ENCODE results near the gene CFAP70. TPM values are rescaled to one million over a fixed set of nuclear protein-coding genes. Genes with fewer than 3 reads are reported as not detected.

Gene CFAP70
- total RNA-seq, 2 experiments from 2014 or later, result 0.51 to 0.59 TPM

- CTCF ChIA-PET, result interaction anchor here (0.6 kb wide), 2 partner anchors 420 to 750 kb away, joined by 3 to 4 read pairs; no protein-coding TSS in a partner anchor
- Mint-ChIP-seq H3K9me3 (no peaks in the 10 kb centered on the region), H3K27ac (no peak overlapping the region), H3K36me3 (ENCODE audit: low read depth) (no peaks in the 10 kb centered on the region), H3K4me1 (ENCODE audit: low read depth) (peaks cover 3% of the 10 kb centered on the region), H3K4me3 (no peak overlapping the region), H3K27me3 (no peaks in the 10 kb centered on the region)
- DNase-seq (no peak), ATAC-seq (peak; percentile 49)
- POLR2A ChIA-PET, result interaction anchor here (0.9 to 1.9 kb wide), 3 partner anchors 9 to 21 kb away, joined by 3 to 5 read pairs (median 4); partner anchors contain the start of gene DNAJC9
- TF ChIP-seq CTCF (IDR thresholded peaks at IDR 0.05), result no peak
- intact Hi-C loops (cut with micrococcal nuclease), result no loop called here
These were observed 133.1 kb downstream of the CFAP70 start for GRCh38 chr10:73225518-73225917.

- DNase-seq (no peak), ATAC-seq (no peak)
- no peaks in the 10 kb centered on the region for H3K27me3 Mint-ChIP-seq
- intact Hi-C loops (cut with micrococcal nuclease), result no loop called here
- CTCF ChIA-PET, result interaction anchor here (1.0 kb wide), 1 partner anchor 62 kb away, joined by 3 read pairs; no protein-coding TSS in a partner anchor
- H3K36me3 Mint-ChIP-seq (ENCODE audit: low read depth), result peaks cover 18% of the 10 kb centered on the region
- no peaks in the 10 kb centered on the region for H3K9me3 Mint-ChIP-seq
- no peak for TF ChIP-seq CTCF (IDR thresholded peaks at IDR 0.05)
- POLR2A ChIA-PET, result no interaction called here
- H3K4me1 Mint-ChIP-seq (ENCODE audit: low read depth), result peaks cover 3% of the 10 kb centered on the region
- no peak overlapping the region for H3K4me3 Mint-ChIP-seq
- no peak overlapping the region for H3K27ac Mint-ChIP-seq
These were observed 137.7 kb downstream of the CFAP70 start for GRCh38 chr10:73220989-73221388.

GRCh38 chr10:73219384-73219783 is 139.3 kb downstream of the CFAP70 start:
- CTCF ChIA-PET, result interaction anchor here (1.4 to 1.9 kb wide), 2 partner anchors 9 to 17 kb away, joined by 4 to 5 read pairs; no protein-coding TSS in a partner anchor
- Mint-ChIP-seq H3K36me3 (ENCODE audit: low read depth) (peaks cover 24% of the 10 kb centered on the region), H3K4me1 (ENCODE audit: low read depth) (no peaks in the 10 kb centered on the region), H3K27ac (no peak overlapping the region), H3K9me3 (no peaks in the 10 kb centered on the region), H3K4me3 (no peak overlapping the region), H3K27me3 (no peaks in the 10 kb centered on the region)
- intact Hi-C loops (cut with micrococcal nuclease), result no loop called here
- ATAC-seq (no peak), DNase-seq (no peak)
- TF ChIP-seq CTCF (IDR thresholded peaks at IDR 0.05), result no peak
- POLR2A ChIA-PET, result no interaction called here

GRCh38 chr10:73218431-73219191 is 140.1 kb downstream of the CFAP70 start:
- ChIA-PET POLR2A (interaction anchor here (0.9 to 1.2 kb wide), 2 partner anchors 9 to 35 kb away, joined by 3 to 4 read pairs; no protein-coding TSS in a partner anchor), CTCF (interaction anchor here (1.4 to 2.2 kb wide), 4 partner anchors 8 to 16 kb away, joined by 3 to 6 read pairs (median 4); no protein-coding TSS in a partner anchor)
- H3K36me3 Mint-ChIP-seq (ENCODE audit: low read depth), result peaks cover 30% of the 10 kb centered on the region
- ATAC-seq (no peak), DNase-seq (no peak)
- TF ChIP-seq CTCF (IDR thresholded peaks at IDR 0.05), result peak; percentile 45
- H3K9me3 Mint-ChIP-seq, result no peaks in the 10 kb centered on the region
- no peak overlapping the region for H3K27ac Mint-ChIP-seq
- intact Hi-C loops (cut with micrococcal nuclease), result no loop called here
- no peak overlapping the region for H3K4me3 Mint-ChIP-seq
- no peaks in the 10 kb centered on the region for H3K4me1 Mint-ChIP-seq (ENCODE audit: low read depth)
- H3K27me3 Mint-ChIP-seq, result no peaks in the 10 kb centered on the region

GRCh38 chr10:73217628-73218027 is 141.0 kb downstream of the CFAP70 start:
- H3K4me3 Mint-ChIP-seq, result no peak overlapping the region
- no peaks in the 10 kb centered on the region for H3K9me3 Mint-ChIP-seq
- no peaks in the 10 kb centered on the region for H3K27me3 Mint-ChIP-seq
- no peak for TF ChIP-seq CTCF (IDR thresholded peaks at IDR 0.05)
- ChIA-PET POLR2A (interaction anchor here (1.2 kb wide), 1 partner anchor 36 kb away, joined by 4 read pairs; no protein-coding TSS in a partner anchor), CTCF (interaction anchor here (1.1 to 2.2 kb wide), 3 partner anchors 11 to 35 kb away, joined by 3 to 6 read pairs (median 4); no protein-coding TSS in a partner anchor)
- ATAC-seq (no peak), DNase-seq (no peak)
- H3K4me1 Mint-ChIP-seq (ENCODE audit: low read depth), result no peaks in the 10 kb centered on the region
- H3K27ac Mint-ChIP-seq, result no peak overlapping the region
- intact Hi-C loops (cut with micrococcal nuclease), result no loop called here
- H3K36me3 Mint-ChIP-seq (ENCODE audit: low read depth), result peaks cover 33% of the 10 kb centered on the region

All from activated CD8-positive, alpha-beta T cell treated with anti-CD3 and anti-CD28 coated beads for 36 hours (primary cell).